PFSK-1 (cell line): Measurements from ENCODE around the gene CREM.

Experiments
- FOXP2 ChIP-seq: optimal IDR thresholded peaks from 2 replicates; pipeline ENCODE3; 2011; ENCODE audit warnings: borderline replicate concordance, control low read depth, inconsistent platforms; ENCODE audit not compliant: insufficient read depth; ENCODE audit errors: extremely low read length, extremely low read depth
- POLR2AphosphoS5 ChIP-seq: IDR thresholded peaks from 2 replicates; pipeline ENCODE4 v1.6.1; 2012; ENCODE audit warnings: low read depth, mild to moderate bottlenecking, control low read depth, low read length, moderate library complexity
- SIN3A ChIP-seq: IDR thresholded peaks from 2 replicates; pipeline ENCODE4 v1.6.1; 2012; ENCODE audit warnings: mild to moderate bottlenecking, low read length, moderate library complexity, borderline replicate concordance; ENCODE audit not compliant: insufficient read depth
- TAF1 ChIP-seq: IDR thresholded peaks from 2 replicates; pipeline ENCODE4 v1.6.1; 2012; ENCODE audit warnings: low read length, control low read depth, borderline replicate concordance; ENCODE audit not compliant: insufficient read depth
- TF ChIP-seq, protein P1 (sequence below), 2 experiments: IDR thresholded peaks; 2 replicates each; pipeline versions ENCODE4 v1.6.1 to v1.8.0; 2011 to 2012; ENCODE audit warnings: low read depth in 2 of 2, low read length in 2 of 2, control low read depth in 1 of 2, inconsistent platforms in 1 of 2, mild to moderate bottlenecking in 1 of 2, moderate library complexity in 1 of 2; ENCODE audit not compliant: insufficient read depth in 1 of 2

CREM gene

DNA sequence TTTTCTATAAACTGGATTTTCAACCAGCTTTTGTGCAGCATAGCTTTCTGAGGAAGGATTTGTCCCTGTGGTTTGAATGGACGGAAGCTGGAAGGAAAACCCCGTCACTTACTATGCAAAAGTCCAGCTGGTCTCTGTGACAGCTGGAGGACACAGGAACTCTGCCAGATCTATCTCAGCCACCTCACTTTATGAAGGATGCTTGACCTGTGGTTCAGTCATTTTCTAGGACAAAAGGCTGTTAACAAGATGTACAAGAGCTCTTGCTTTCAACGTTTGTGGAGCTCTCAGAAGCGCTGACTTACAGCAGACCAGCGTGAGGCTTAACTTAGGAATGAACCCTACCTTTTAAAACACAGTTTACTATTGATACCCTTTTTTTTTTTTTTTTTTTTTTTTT lies 90.8 kb downstream of the CREM start:
- TF ChIP-seq FOXP2 (no peak), POLR2AphosphoS5 (no peak), SIN3A (no peak), TAF1 (no peak)
- TF ChIP-seq, protein P1, sequence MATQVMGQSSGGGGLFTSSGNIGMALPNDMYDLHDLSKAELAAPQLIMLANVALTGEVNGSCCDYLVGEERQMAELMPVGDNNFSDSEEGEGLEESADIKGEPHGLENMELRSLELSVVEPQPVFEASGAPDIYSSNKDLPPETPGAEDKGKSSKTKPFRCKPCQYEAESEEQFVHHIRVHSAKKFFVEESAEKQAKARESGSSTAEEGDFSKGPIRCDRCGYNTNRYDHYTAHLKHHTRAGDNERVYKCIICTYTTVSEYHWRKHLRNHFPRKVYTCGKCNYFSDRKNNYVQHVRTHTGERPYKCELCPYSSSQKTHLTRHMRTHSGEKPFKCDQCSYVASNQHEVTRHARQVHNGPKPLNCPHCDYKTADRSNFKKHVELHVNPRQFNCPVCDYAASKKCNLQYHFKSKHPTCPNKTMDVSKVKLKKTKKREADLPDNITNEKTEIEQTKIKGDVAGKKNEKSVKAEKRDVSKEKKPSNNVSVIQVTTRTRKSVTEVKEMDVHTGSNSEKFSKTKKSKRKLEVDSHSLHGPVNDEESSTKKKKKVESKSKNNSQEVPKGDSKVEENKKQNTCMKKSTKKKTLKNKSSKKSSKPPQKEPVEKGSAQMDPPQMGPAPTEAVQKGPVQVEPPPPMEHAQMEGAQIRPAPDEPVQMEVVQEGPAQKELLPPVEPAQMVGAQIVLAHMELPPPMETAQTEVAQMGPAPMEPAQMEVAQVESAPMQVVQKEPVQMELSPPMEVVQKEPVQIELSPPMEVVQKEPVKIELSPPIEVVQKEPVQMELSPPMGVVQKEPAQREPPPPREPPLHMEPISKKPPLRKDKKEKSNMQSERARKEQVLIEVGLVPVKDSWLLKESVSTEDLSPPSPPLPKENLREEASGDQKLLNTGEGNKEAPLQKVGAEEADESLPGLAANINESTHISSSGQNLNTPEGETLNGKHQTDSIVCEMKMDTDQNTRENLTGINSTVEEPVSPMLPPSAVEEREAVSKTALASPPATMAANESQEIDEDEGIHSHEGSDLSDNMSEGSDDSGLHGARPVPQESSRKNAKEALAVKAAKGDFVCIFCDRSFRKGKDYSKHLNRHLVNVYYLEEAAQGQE (IDR thresholded peaks at IDR 0.05; ENCODE audit: insufficient read depth in 1 of 2, low read depth in 2 of 2, low read length in 2 of 2), result no peak

DNA sequence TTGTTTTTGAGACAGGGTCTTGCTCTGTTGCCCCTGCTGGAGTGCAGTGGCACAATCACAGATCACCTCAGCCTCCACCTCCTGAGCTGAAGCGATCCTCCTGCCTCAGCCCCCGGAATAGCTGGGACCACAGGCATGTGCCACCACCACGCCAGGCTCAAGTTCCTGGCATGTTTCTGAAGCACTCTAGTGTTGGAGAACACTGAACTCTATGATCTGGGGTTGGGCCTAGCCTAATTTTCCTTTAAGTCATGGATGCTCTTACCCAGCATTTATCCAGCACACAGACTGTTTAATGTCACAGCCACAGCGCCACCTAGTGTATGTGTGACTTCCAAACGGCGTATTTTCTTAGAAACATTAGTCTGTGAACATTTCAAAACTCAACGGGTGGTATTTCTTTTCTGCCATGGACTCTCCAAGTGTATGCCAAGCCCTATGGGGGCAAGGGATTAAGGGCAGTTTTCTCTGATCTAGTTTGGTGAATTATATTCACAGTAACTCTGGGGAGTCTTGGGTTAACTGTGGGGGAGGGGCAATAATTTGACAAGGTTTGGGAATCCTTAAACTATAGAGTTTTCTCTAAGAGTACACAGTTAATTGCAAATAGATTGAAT lies 91.8 kb downstream of the CREM start:
- TF ChIP-seq SIN3A (no peak), TAF1 (no peak), FOXP2 (no peak)

DNA sequence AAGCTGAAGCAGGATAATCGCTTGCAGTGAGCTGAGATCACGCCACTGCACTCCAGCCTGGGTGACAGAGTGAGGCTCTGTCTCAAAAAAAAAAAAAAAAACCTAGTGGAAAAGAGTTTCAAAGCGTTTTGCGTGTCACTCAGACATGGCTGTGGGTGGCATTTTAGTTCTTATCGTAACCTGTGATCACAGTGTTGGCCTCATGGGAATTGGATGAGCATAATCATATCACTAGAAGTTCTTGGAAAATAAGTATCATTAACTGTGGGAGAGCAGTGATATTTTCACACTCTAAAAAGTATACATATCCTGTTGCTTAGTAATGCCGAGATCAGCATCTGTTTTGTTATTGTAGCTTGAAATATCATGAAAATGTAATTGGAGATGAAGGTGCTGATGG lies 92.6 kb downstream of the CREM start:
- TF ChIP-seq POLR2AphosphoS5 (no peak), TAF1 (no peak), SIN3A (no peak), FOXP2 (no peak)
- TF ChIP-seq, protein P1 (IDR thresholded peaks at IDR 0.05; ENCODE audit: insufficient read depth in 1 of 2, low read depth in 2 of 2, low read length in 2 of 2), result no peak

DNA sequence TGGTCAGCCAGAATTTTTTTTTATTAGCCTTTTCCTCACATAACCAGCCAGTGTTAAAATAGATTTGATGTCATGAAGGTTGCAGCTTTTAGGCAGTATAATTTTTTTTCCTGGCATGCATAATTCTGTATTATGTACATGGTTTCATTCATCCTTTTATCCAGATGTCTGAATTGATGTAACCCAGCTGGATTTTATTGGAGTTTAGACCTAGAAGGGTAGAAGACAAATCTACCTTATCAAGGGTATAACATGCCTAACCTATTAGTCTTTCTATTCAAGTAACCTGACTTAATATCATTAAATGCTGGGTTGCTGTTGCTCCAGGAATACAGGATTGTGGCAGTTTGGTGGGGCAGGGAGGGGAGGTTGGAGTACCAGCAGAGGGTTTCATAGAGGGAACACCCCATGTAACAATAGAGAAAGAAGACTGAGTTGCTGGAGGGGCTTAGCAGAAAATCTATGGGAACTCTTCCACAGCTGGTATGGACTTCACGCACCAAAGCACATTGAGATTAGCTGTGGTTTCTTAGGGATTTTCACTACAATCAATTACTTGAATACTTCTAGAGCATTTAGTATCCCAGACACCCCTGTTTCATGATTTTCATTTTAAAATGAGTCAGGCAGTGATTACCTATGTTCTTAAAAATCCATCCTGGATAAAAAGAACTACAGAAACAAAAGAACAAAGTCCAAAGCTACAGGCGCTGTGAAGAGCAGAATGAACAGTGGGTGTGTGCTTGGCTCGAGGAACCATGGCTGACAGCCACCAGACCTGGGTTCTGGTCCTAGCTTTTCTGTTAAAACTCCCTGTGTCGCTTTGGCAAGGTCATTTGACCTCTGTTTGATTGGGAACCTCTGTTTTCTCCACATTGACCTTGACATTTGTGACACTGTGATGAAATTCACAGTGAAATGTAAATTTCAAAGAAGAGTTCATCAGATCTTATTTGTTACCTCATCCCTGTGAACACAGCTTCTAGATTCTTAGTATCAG lies 93.5 kb downstream of the CREM start:
- no peak for TF ChIP-seq POLR2AphosphoS5
- TF ChIP-seq, protein P1 (IDR thresholded peaks at IDR 0.05; ENCODE audit: insufficient read depth in 1 of 2, low read depth in 2 of 2, low read length in 2 of 2), result no peak
- TF ChIP-seq SIN3A, result no peak
- no peak for TF ChIP-seq TAF1
- TF ChIP-seq FOXP2, result no peak

DNA sequence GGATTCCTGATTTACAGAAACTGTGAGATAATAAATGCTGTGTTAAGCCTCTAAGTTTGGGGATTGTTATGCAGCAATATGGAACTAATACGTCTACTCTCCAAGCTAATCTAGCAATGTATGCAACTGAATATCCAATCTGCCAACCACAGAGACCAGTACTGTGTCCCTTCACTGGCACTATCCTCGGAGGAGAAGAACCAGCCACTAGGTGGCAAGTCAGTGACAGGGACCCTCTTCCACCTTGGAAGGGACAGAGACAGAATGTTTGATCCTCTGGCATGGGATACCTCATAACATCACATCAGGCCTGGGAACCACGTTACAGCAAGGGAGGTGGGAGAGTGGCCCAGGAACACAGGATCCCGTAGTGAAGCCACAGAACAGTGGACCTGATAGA lies 96.4 kb downstream of the CREM start:
- TF ChIP-seq SIN3A (no peak), FOXP2 (no peak), TAF1 (no peak), POLR2AphosphoS5 (no peak)
- TF ChIP-seq, protein P1 (IDR thresholded peaks at IDR 0.05; ENCODE audit: insufficient read depth in 1 of 2, low read depth in 2 of 2, low read length in 2 of 2), result no peak
